SU-DHL-6 (cell line): ENCODE measurements around the gene APPBP2.

Experiments
- H2AFZ ChIP-seq: fragments of 200-600 bp; sonication (generic); 2 replicates; pipeline ENCODE4 v1.6.1; 2014; ENCODE audit warnings: low read depth, mild to moderate bottlenecking, moderate library complexity, mixed read lengths, antibody characterized with exemption, low read length; ENCODE audit not compliant: severe bottlenecking
- H3F3A ChIP-seq: fragments of 200-600 bp; shearing (Covaris generic); 2 replicates; pipeline ENCODE4 v1.6.0; 2016; ENCODE audit warnings: antibody characterized with exemption, mild to moderate bottlenecking; ENCODE audit not compliant: insufficient read depth
- H3K27ac ChIP-seq: fragments of 200-600 bp; sonication (generic); 2 replicates; pipeline ENCODE4 v1.5.1; 2016; ENCODE audit warnings: low read depth, mild to moderate bottlenecking, low read length, moderate library complexity, mixed read lengths
- H3K27me3 ChIP-seq: fragments of 200-600 bp; sonication (generic), shearing (Covaris generic); 2 replicates; pipeline ENCODE4 v1.6.0; 2014; ENCODE audit warnings: mild to moderate bottlenecking, low read length
- H3K36me3 ChIP-seq: fragments of 200-600 bp; sonication (generic); 2 replicates; pipeline ENCODE4 v1.6.1; 2014; ENCODE audit warnings: mild to moderate bottlenecking, low read length, mixed read lengths
- H3K4me2 ChIP-seq: fragments of 300-600, 200-600 bp; shearing (Covaris generic), sonication (generic); 2 replicates; pipeline ENCODE4 v1.6.0; 2014; ENCODE audit warnings: low read length, low read depth, mild to moderate bottlenecking; ENCODE audit not compliant: poor library complexity, severe bottlenecking
- H3K4me3 ChIP-seq: fragments of 200-600 bp; sonication (generic); 2 replicates; pipeline ENCODE4 v1.5.1; 2014; ENCODE audit warnings: antibody characterized with exemption, low read length, mild to moderate bottlenecking, mixed read lengths; ENCODE audit not compliant: insufficient read depth, poor library complexity, severe bottlenecking
- H3K79me2 ChIP-seq: fragments of 200-600 bp; sonication (generic); 2 replicates; pipeline ENCODE4 v1.6.1; 2014; ENCODE audit warnings: mild to moderate bottlenecking, low read length, moderate library complexity; ENCODE audit not compliant: insufficient read depth
- H3K9ac ChIP-seq: fragments of 200-600 bp; sonication (generic); 2 replicates; pipeline ENCODE4 v1.7.0; 2014; ENCODE audit warnings: mild to moderate bottlenecking, low read length
- H3K9me2 ChIP-seq: fragments of 200-600 bp; sonication (generic); replicated peaks from 2 replicates; pipeline ENCODE4 v1.6.1; 2014; ENCODE audit warnings: low read length; ENCODE audit not compliant: insufficient read depth
- H3K9me3 ChIP-seq: fragments of 200-600 bp; sonication (generic); 2 replicates; pipeline ENCODE4 v1.6.1; 2014; ENCODE audit warnings: low read length, mixed read lengths; ENCODE audit not compliant: insufficient read depth
- H4K20me1 ChIP-seq: fragments of 200-600 bp; sonication (generic); 2 replicates; pipeline ENCODE4 v1.6.1; 2014; ENCODE audit warnings: low read depth, mild to moderate bottlenecking, antibody characterized with exemption, low read length, moderate library complexity, mixed read lengths
- EZH2phosphoT487 ChIP-seq: fragments of 200-600 bp; sonication (generic), shearing (Covaris generic); conservative IDR thresholded peaks from 2 replicates; pipeline ENCODE4 v1.6.1; 2018; ENCODE audit warnings: mild to moderate bottlenecking, antibody characterized with exemption, low read length, moderate library complexity, mixed read lengths
- TF ChIP-seq, protein P1 (sequence below): fragments of 200-600 bp; sonication (generic); IDR thresholded peaks from one replicate; pipeline ENCODE4 v1.5.1; 2017; ENCODE audit warnings: antibody characterized with exemption, mild to moderate bottlenecking, low read length, moderate library complexity; ENCODE audit not compliant: insufficient read depth, poor library complexity, severe bottlenecking

The APPBP2 gene

DNA sequence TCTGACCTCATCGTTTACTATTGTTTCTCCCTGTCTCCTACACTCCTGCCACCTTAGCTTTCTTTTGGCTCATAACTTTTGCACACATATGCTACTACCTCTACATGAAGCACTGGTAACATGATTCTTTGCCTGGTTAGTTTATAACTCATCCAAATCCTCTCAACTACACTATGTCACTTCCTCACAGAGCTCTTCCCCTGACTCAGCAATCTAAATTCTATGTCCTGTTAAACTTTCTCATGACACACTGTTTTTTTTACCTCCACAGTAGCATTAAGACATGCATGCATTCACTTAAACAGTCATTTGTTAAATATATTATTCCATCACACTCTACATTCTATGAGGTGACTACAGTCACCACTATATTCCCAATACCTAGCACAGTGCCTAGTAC, 19.7 kb downstream of the APPBP2 start:
- Histone ChIP-seq H3K9ac (no peak overlapping the region), H3K4me2 (no peak overlapping the region), H3K4me3 (no peak overlapping the region), H3K9me3 (no peaks in the 10 kb centered on the region), H4K20me1 (no peaks in the 10 kb centered on the region), H3K36me3 (no peaks in the 10 kb centered on the region), H3K9me2 (no peaks in the 10 kb centered on the region), H3K79me2 (peaks cover 57% of the 10 kb centered on the region), H3K27ac (no peak overlapping the region), H3K27me3 (no peaks in the 10 kb centered on the region), H3F3A (peaks cover 4% of the 10 kb centered on the region; the same call in 1 of the 2 replicates), H2AFZ (no peak overlapping the region)
- TF ChIP-seq, protein P1, sequence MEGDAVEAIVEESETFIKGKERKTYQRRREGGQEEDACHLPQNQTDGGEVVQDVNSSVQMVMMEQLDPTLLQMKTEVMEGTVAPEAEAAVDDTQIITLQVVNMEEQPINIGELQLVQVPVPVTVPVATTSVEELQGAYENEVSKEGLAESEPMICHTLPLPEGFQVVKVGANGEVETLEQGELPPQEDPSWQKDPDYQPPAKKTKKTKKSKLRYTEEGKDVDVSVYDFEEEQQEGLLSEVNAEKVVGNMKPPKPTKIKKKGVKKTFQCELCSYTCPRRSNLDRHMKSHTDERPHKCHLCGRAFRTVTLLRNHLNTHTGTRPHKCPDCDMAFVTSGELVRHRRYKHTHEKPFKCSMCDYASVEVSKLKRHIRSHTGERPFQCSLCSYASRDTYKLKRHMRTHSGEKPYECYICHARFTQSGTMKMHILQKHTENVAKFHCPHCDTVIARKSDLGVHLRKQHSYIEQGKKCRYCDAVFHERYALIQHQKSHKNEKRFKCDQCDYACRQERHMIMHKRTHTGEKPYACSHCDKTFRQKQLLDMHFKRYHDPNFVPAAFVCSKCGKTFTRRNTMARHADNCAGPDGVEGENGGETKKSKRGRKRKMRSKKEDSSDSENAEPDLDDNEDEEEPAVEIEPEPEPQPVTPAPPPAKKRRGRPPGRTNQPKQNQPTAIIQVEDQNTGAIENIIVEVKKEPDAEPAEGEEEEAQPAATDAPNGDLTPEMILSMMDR, result no peak
- no peak for TF ChIP-seq EZH2phosphoT487

DNA sequence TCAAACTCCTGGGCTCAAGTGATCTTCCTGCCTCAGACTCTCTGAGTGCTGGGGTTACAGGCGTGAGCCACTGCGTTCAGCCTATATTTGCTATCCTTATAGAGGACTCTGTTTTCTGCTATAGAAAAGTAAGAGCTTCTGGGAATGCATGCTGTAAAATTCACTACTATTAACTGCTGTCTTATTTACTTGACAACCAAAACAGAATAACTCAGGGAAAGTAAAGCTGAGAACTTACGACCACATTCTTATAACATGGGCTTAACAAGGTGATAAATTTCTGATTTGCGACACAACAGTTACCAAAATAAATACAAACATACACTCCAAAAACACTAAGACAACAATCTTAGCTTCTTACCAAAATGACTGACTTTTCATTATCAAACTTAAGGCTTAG, 23.9 kb downstream of the APPBP2 start:
- Histone ChIP-seq H3F3A (peaks cover 4% of the 10 kb centered on the region; the same call in 1 of the 2 replicates), H3K79me2 (peaks cover 45% of the 10 kb centered on the region), H3K9me2 (no peaks in the 10 kb centered on the region), H3K9ac (no peak overlapping the region), H4K20me1 (no peaks in the 10 kb centered on the region), H3K4me2 (no peak overlapping the region), H3K27me3 (no peaks in the 10 kb centered on the region), H3K4me3 (no peak overlapping the region), H2AFZ (no peak overlapping the region), H3K27ac (no peak overlapping the region), H3K36me3 (peaks cover 7% of the 10 kb centered on the region; the same call in 1 of the 2 replicates), H3K9me3 (no peaks in the 10 kb centered on the region)
- no peak for TF ChIP-seq EZH2phosphoT487
- TF ChIP-seq, protein P1, result no peak

DNA sequence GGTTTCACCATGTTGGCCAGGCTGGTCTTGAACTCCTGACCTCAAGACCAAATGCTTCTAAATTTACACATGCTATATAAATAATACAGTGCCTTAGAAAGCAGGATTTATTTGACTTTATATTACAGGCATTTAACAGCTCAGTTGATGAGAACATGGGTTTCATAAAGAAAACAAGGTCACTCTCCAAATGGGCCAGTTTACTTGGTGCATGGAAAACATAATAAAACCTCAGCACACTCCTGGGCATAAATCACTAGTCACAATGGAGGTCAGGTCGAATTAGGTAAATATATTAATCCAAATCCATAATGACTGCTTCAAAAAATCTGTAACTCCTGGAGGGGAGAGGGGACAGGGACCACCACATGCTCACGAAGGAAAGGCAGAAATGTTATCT, 24.5 kb downstream of the APPBP2 start:
- H3K4me3 ChIP-seq, result no peak overlapping the region
- H3K4me2 ChIP-seq, result no peak overlapping the region
- peaks cover 4% of the 10 kb centered on the region; the same call in 1 of the 2 replicates for H3F3A ChIP-seq
- H3K27me3 ChIP-seq, result no peaks in the 10 kb centered on the region
- no peaks in the 10 kb centered on the region for H4K20me1 ChIP-seq
- H3K9me2 ChIP-seq, result no peaks in the 10 kb centered on the region
- no peaks in the 10 kb centered on the region for H3K9me3 ChIP-seq
- no peak overlapping the region for H3K9ac ChIP-seq
- H3K36me3 ChIP-seq, result peaks cover 10% of the 10 kb centered on the region; the same call in 1 of the 2 replicates
- peaks cover 42% of the 10 kb centered on the region for H3K79me2 ChIP-seq
- no peak overlapping the region for H2AFZ ChIP-seq
- no peak for TF ChIP-seq EZH2phosphoT487
- TF ChIP-seq, protein P1, result no peak
- H3K27ac ChIP-seq, result no peak overlapping the region
